ENCODE results near the gene NTM. TPM values are rescaled to one million over a fixed set of nuclear protein-coding genes. Genes with fewer than 3 reads are reported as not detected.

The NTM gene
- total and polyA plus RNA-seq, 2 experiments from 2014 or later = 25.9 to 49.0 TPM

- Histone ChIP-seq H4K20me1 (ENCODE audit: insufficient read depth) (no peaks in the 10 kb centered on the region), H3K4me2 (ENCODE audit: unreplicated experiment) (no peak overlapping the region), H3K9ac (no peak overlapping the region), H2AFZ (no peak overlapping the region), H3K4me1 (ENCODE audit: insufficient read depth) (no peaks in the 10 kb centered on the region), H3K27me3 (replicated peaks; ENCODE audit: insufficient read depth) (no peaks in the 10 kb centered on the region; the same call in 1 of the 2 replicates), H3K27ac (no peak overlapping the region), H3K9me3 (ENCODE audit: low read depth) (no peaks in the 10 kb centered on the region), H3F3A (ENCODE audit: insufficient read depth) (no peaks in the 10 kb centered on the region), H3K79me2 (ENCODE audit: insufficient read depth) (no peaks in the 10 kb centered on the region), H3K4me3 (no peak overlapping the region), H3K36me3 (ENCODE audit: low read depth) (no peaks in the 10 kb centered on the region), H3K9me2 (ENCODE audit: insufficient read depth) (no peaks in the 10 kb centered on the region)
- WGBS, 2 experiments (ENCODE audit: low coverage in 1 of 2, low lambda C conversion rate in 2 of 2, missing lambda C conversion rate in 2 of 2) = 24 to 36% methylated on average over 4 of the region's 4 CpGs
- TF ChIP-seq EZH2 (IDR thresholded peaks at IDR 0.05; ENCODE audit: insufficient read depth, poor library complexity, severe bottlenecking) (no peak), EZH2phosphoT487 (IDR thresholded peaks at IDR 0.05; ENCODE audit: insufficient read depth, low read depth) (no peak)
- in situ Hi-C loops (cut with MboI) = no loop called here
- peak; percentile 76 for DNase-seq
Measured at GRCh38 chr11:132234878-132235277, 864.5 kb downstream of the NTM start.

DNA sequence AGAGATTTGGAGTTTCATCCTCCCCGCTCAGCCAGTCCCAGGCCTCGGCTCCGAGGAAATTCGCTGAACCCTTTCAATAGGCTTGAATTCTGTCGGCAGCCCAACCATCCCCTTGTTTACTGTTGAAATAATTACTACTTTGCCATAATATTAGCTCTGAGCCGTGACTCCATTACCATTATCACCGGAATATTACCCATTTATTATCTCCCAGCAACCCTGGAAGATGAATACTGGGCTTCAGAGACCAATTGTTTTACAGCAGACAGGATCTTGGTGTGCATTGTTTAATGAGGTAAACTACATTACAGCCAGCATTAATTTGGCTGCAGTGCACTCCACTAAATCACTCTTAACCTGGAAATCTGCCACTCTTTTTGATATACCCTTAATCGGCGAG, 867.4 kb downstream of the NTM start:
- H3K36me3 ChIP-seq (ENCODE audit: low read depth) = no peaks in the 10 kb centered on the region
- no peaks in the 10 kb centered on the region for H4K20me1 ChIP-seq (ENCODE audit: insufficient read depth)
- no peaks in the 10 kb centered on the region for H3K9me3 ChIP-seq (ENCODE audit: low read depth)
- H3K9me2 ChIP-seq (ENCODE audit: insufficient read depth) = no peaks in the 10 kb centered on the region
- H3K27me3 ChIP-seq (replicated peaks; ENCODE audit: insufficient read depth) = no peaks in the 10 kb centered on the region
- no peak overlapping the region for H3K4me2 ChIP-seq (ENCODE audit: unreplicated experiment)
- no peaks in the 10 kb centered on the region for H3K4me1 ChIP-seq (ENCODE audit: insufficient read depth)
- no peaks in the 10 kb centered on the region for H3F3A ChIP-seq (ENCODE audit: insufficient read depth)
- no peak for DNase-seq
- no peak overlapping the region for H3K9ac ChIP-seq
- H2AFZ ChIP-seq = no peak overlapping the region
- in situ Hi-C loops (cut with MboI) = no loop called here
- TF ChIP-seq EZH2 (IDR thresholded peaks at IDR 0.05; ENCODE audit: insufficient read depth, poor library complexity, severe bottlenecking) = no peak
- no peak for TF ChIP-seq EZH2phosphoT487 (IDR thresholded peaks at IDR 0.05; ENCODE audit: insufficient read depth, low read depth)
- no peak overlapping the region for H3K4me3 ChIP-seq
- no peak overlapping the region for H3K27ac ChIP-seq
- 88 to 95% methylated on average over 9 of the region's 9 CpGs for WGBS, 2 experiments (ENCODE audit: low coverage in 1 of 2, low lambda C conversion rate in 2 of 2, missing lambda C conversion rate in 2 of 2)
- H3K79me2 ChIP-seq (ENCODE audit: insufficient read depth) = no peaks in the 10 kb centered on the region

DNA sequence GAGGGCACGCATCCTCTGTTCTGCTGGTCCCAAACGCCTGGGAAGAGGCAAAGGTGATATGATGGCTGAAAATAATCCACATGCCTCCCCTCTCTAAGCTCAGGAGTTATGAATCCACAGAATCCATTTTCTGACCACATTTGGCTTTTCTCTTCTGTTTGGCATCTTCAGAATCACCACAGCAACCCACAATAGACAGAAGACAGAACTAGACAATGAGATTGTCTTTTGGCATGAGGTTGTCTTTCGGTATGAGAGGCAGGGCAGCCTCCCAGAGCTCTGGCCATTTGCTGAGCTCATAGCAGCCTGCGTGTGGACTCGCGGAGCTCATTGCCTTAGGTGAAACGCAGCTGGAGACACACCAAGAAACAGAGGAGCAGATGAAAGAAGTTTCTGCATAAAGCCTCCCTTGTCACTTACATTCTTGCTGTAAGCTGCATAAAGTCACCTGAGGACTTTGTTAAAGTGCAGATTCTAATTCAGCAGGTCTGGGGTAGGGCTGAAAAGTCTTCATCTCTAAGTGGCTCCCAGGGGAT, 868.0 kb downstream of the NTM start:
- in situ Hi-C loops (cut with MboI) = no loop called here
- no peaks in the 10 kb centered on the region for H3K9me3 ChIP-seq (ENCODE audit: low read depth)
- H3K4me3 ChIP-seq = no peak overlapping the region

DNA sequence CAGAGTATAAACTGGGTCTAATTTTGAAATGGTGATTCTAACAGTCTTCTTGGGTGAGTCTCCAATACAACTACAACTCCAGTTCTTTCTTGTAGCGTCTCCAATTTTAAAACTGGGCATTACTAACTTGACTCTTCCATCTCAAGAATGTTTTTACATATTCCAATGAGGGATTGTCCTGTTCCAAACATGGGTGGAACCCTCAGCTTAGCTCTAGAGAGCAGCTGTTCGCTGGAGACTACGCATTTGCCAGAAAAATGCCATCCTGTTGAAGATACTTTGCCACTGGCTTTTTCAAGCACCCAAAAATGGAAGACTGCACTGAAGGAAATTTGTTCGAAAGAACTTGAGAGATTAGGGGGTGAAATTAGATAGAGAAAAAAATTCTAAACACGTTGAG, 870.0 kb downstream of the NTM start:
- H3K9me2 ChIP-seq (ENCODE audit: insufficient read depth) = no peaks in the 10 kb centered on the region
- no peaks in the 10 kb centered on the region for H3F3A ChIP-seq (ENCODE audit: insufficient read depth)
- TF ChIP-seq EZH2phosphoT487 (IDR thresholded peaks at IDR 0.05; ENCODE audit: insufficient read depth, low read depth) (no peak), EZH2 (IDR thresholded peaks at IDR 0.05; ENCODE audit: insufficient read depth, poor library complexity, severe bottlenecking) (no peak)
- no peak overlapping the region for H3K27ac ChIP-seq
- in situ Hi-C loops (cut with MboI) = no loop called here
- H3K27me3 ChIP-seq (replicated peaks; ENCODE audit: insufficient read depth) = no peaks in the 10 kb centered on the region
- no peaks in the 10 kb centered on the region for H3K36me3 ChIP-seq (ENCODE audit: low read depth)
- H3K9me3 ChIP-seq (ENCODE audit: low read depth) = no peaks in the 10 kb centered on the region
- H3K4me3 ChIP-seq = no peak overlapping the region
- H3K9ac ChIP-seq = no peak overlapping the region
- H4K20me1 ChIP-seq (ENCODE audit: insufficient read depth) = no peaks in the 10 kb centered on the region
- WGBS, 2 experiments (ENCODE audit: low coverage in 1 of 2, low lambda C conversion rate in 2 of 2, missing lambda C conversion rate in 2 of 2) = 80 to 81% methylated on average over 5 of the region's 5 CpGs
- H3K79me2 ChIP-seq (ENCODE audit: insufficient read depth) = no peaks in the 10 kb centered on the region
- no peaks in the 10 kb centered on the region for H3K4me1 ChIP-seq (ENCODE audit: insufficient read depth)
- no peak for DNase-seq
- H2AFZ ChIP-seq = no peak overlapping the region
- H3K4me2 ChIP-seq (ENCODE audit: unreplicated experiment) = no peak overlapping the region

More for the DNA sequence above, 868.0 kb downstream of the NTM start:
- no peaks in the 10 kb centered on the region for H3K27me3 ChIP-seq (replicated peaks; ENCODE audit: insufficient read depth)
- H3K4me1 ChIP-seq (ENCODE audit: insufficient read depth) = no peaks in the 10 kb centered on the region
- no peaks in the 10 kb centered on the region for H3K79me2 ChIP-seq (ENCODE audit: insufficient read depth)
- H3F3A ChIP-seq (ENCODE audit: insufficient read depth) = no peaks in the 10 kb centered on the region
- H3K36me3 ChIP-seq (ENCODE audit: low read depth) = no peaks in the 10 kb centered on the region
- no peaks in the 10 kb centered on the region for H3K9me2 ChIP-seq (ENCODE audit: insufficient read depth)
- H4K20me1 ChIP-seq (ENCODE audit: insufficient read depth) = no peaks in the 10 kb centered on the region
- DNase-seq = no peak
- no peak overlapping the region for H3K27ac ChIP-seq
- H3K9ac ChIP-seq = no peak overlapping the region
- no peak overlapping the region for H2AFZ ChIP-seq
- WGBS, 2 experiments (ENCODE audit: low coverage in 1 of 2, low lambda C conversion rate in 2 of 2, missing lambda C conversion rate in 2 of 2) = 72 to 78% methylated on average over 7 of the region's 7 CpGs
- no peak overlapping the region for H3K4me2 ChIP-seq (ENCODE audit: unreplicated experiment)
- TF ChIP-seq EZH2 (IDR thresholded peaks at IDR 0.05; ENCODE audit: insufficient read depth, poor library complexity, severe bottlenecking) (no peak), EZH2phosphoT487 (IDR thresholded peaks at IDR 0.05; ENCODE audit: insufficient read depth, low read depth) (no peak)

- Histone ChIP-seq H3K4me3 (no peak overlapping the region), H3K9ac (no peak overlapping the region), H3K27ac (no peak overlapping the region), H2AFZ (no peak overlapping the region), H3K36me3 (ENCODE audit: low read depth) (no peaks in the 10 kb centered on the region), H4K20me1 (ENCODE audit: insufficient read depth) (no peaks in the 10 kb centered on the region), H3K4me1 (ENCODE audit: insufficient read depth) (no peaks in the 10 kb centered on the region), H3K9me2 (ENCODE audit: insufficient read depth) (no peaks in the 10 kb centered on the region), H3K27me3 (replicated peaks; ENCODE audit: insufficient read depth) (no peaks in the 10 kb centered on the region), H3K4me2 (ENCODE audit: unreplicated experiment) (no peak overlapping the region), H3F3A (ENCODE audit: insufficient read depth) (no peaks in the 10 kb centered on the region), H3K9me3 (ENCODE audit: low read depth) (no peaks in the 10 kb centered on the region), H3K79me2 (ENCODE audit: insufficient read depth) (no peaks in the 10 kb centered on the region)
- no peak for DNase-seq
- in situ Hi-C loops (cut with MboI) = no loop called here
- no peak for TF ChIP-seq EZH2phosphoT487 (IDR thresholded peaks at IDR 0.05; ENCODE audit: insufficient read depth, low read depth)
- TF ChIP-seq EZH2 (IDR thresholded peaks at IDR 0.05; ENCODE audit: insufficient read depth, poor library complexity, severe bottlenecking) = no peak
- WGBS, 2 experiments (ENCODE audit: low coverage in 1 of 2, low lambda C conversion rate in 2 of 2, missing lambda C conversion rate in 2 of 2) = 34 to 39% methylated on average over 5 of the region's 5 CpGs
Measured at GRCh38 chr11:132242632-132243031, 872.2 kb downstream of the NTM start.

All from GM23248 (cell line).